Panc1 (cell line): ENCODE results near the gene PRKAG2. TPM values are rescaled to one million over a fixed set of nuclear protein-coding genes. Genes with fewer than 3 reads are reported as not detected.
A peak's percentile ranks its signal among the peaks of the same experiment; 100 is the strongest.

Experiments used
- ATAC-seq: fragments of 200-7000 bp; cut with Tn5 transposase; 2 replicates; pipeline ENCODE4 v1.9.1; 2020; ENCODE audit warnings: mild to moderate bottlenecking, moderate library complexity
- BruUV-seq: library from RNA; stranded (reverse); fragments of 400-500 nt; replicated peaks from 2 replicates; lab custom pipeline; 2021; lab: Mats Ljungman, UMichigan
- CTCF ChIA-PET: fragments of 300-600 bp; sonication (Branson Sonifier 250); formaldehyde crosslinking; loops from one replicate; lab custom pipeline; 2022; ENCODE audit warnings: antibody characterized with exemption; lab: Charles Lee
- POLR2A ChIA-PET: fragments of 300-600 bp; sonication (Branson Sonifier 250); formaldehyde crosslinking; loops from one replicate; lab custom pipeline; 2022; ENCODE audit warnings: antibody characterized with exemption; lab: Charles Lee
- DNase-seq: peaks from one replicate; pipeline ENCODE4 v3.0.0-alpha.2; 2010; ENCODE audit warnings: low read depth, low spot score
- H3K27ac ChIP-seq: 2 replicates; pipeline ENCODE4 v1.5.1; 2011; ENCODE audit warnings: mild to moderate bottlenecking, low read length, inconsistent platforms
- H3K27me3 ChIP-seq: fragments of 200-500 bp; sonication (Bioruptor generic); 2 replicates; pipeline ENCODE4 v1.6.0; 2014; ENCODE audit warnings: low read length, inconsistent platforms; ENCODE audit not compliant: control insufficient read depth, insufficient read depth
- H3K36me3 ChIP-seq: fragments of 200-500 bp; sonication (Bioruptor generic); 2 replicates; pipeline ENCODE4 v1.5.1; 2014; ENCODE audit warnings: inconsistent platforms, mild to moderate bottlenecking, low read length, moderate library complexity; ENCODE audit not compliant: control insufficient read depth, insufficient read depth
- H3K4me1 ChIP-seq: 2 replicates; pipeline ENCODE4 v1.5.1; 2011; ENCODE audit warnings: inconsistent platforms, mild to moderate bottlenecking, low read length, moderate library complexity; ENCODE audit not compliant: control insufficient read depth, insufficient read depth
- H3K4me3 ChIP-seq, 2 experiments: 2 replicates each; pipeline ENCODE4 v1.5.1; 2011 to 2012; ENCODE audit warnings: low read depth in 2 of 2, low read length in 2 of 2, mild to moderate bottlenecking in 2 of 2, inconsistent platforms in 1 of 2, moderate library complexity in 1 of 2
- H3K9me3 ChIP-seq: fragments of 200-500 bp; sonication (Bioruptor generic); 2 replicates; pipeline ENCODE4 v1.5.1; 2014; ENCODE audit warnings: low read depth, mild to moderate bottlenecking, inconsistent platforms, low read length, moderate library complexity; ENCODE audit not compliant: control insufficient read depth, insufficient read depth
- POLR2AphosphoS5 ChIP-seq: IDR thresholded peaks from 2 replicates; pipeline ENCODE4 v1.6.1; 2012; ENCODE audit warnings: mild to moderate bottlenecking, low read depth, low read length, moderate library complexity
- REST ChIP-seq, 2 experiments: IDR thresholded peaks; 2 replicates each; pipeline ENCODE4 v1.6.1; 2011 to 2012; ENCODE audit warnings: low read depth in 2 of 2, control low read depth in 1 of 2, low read length in 1 of 2, mild to moderate bottlenecking in 1 of 2, moderate library complexity in 1 of 2; ENCODE audit not compliant: insufficient read depth in 1 of 2
- SIN3A ChIP-seq: IDR thresholded peaks from 2 replicates; pipeline ENCODE4 v1.6.1; 2012; ENCODE audit warnings: low read depth, mild to moderate bottlenecking, low read length, moderate library complexity, borderline replicate concordance; ENCODE audit not compliant: insufficient read depth
- TCF7L2 ChIP-seq: IDR thresholded peaks from 2 replicates; pipeline ENCODE4 v1.6.1; 2011; ENCODE audit warnings: mild to moderate bottlenecking, low read depth, low read length, inconsistent platforms
- in situ Hi-C: cut with HindIII; loops from 2 replicates; pipeline ENCODE4 v1.10.0; 2016; ENCODE audit warnings: low sequenced_read_pairs, low pct_unique_long_range_greater_than_20kb
- intact Hi-C: fragments of 100-400 bp; cut with micrococcal nuclease; formaldehyde crosslinking; loops from one replicate; pipeline ENCODE4 v1.10.0; 2022; ENCODE audit not compliant: unreplicated experiment
- total RNA-seq: library from RNA; stranded (reverse); gene quantifications from one replicate; pipeline ENCODE4 v1.2.1, GENCODE V29; 2021; ENCODE audit not compliant: unreplicated experiment
- TF ChIP-seq, protein P1 (sequence below): fragments of 450-650 bp; IDR thresholded peaks from 2 replicates; pipeline ENCODE4 v1.5.1; 2017; ENCODE audit warnings: mild to moderate bottlenecking

Gene PRKAG2
- total RNA-seq, 1 experiment from 2014 or later, result 71.6 TPM

DNA sequence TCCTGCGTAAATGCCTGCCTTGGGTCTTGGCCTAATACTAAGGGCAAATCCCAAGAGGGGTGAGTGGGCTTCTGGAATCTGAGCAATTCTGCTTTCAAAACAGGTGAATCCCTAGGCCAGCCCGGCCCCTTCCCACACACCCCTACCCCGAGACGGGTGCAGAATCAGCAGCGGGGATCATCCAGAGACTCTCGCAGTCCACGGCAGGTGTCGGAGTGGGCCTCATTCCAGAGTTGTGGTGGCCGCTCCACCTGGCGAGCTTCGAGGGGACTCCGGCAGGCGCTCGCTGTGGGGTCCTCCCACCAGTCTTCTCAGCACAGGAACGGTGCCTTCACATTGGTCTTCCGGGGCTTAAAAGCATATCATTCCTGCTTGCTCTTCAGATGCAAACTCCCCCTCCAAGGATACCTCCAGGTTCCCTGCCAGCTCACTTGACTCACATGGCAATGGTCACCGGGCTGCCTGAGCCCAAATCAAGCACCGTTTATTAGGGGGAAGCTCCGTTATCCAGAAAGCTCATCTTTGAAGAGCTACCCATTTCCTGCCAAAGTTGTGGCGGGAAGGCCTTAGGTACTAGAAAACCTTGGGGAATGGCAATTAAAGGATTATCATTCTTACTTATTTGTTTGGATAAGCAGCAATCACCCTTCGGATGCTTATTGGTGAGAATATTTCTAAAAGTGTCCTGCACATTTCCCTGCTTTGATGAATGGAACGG lies 67.6 kb downstream of the PRKAG2 start:
- H3K9me3 ChIP-seq, result no peaks in the 10 kb centered on the region
- H3K36me3 ChIP-seq, result no peaks in the 10 kb centered on the region
- TF ChIP-seq TCF7L2 (no peak), POLR2AphosphoS5 (no peak), REST (IDR thresholded peaks at IDR 0.05; ENCODE audit: insufficient read depth in 1 of 2, low read depth in 2 of 2, low read length in 1 of 2) (no peak), SIN3A (no peak)
- TF ChIP-seq, protein P1, sequence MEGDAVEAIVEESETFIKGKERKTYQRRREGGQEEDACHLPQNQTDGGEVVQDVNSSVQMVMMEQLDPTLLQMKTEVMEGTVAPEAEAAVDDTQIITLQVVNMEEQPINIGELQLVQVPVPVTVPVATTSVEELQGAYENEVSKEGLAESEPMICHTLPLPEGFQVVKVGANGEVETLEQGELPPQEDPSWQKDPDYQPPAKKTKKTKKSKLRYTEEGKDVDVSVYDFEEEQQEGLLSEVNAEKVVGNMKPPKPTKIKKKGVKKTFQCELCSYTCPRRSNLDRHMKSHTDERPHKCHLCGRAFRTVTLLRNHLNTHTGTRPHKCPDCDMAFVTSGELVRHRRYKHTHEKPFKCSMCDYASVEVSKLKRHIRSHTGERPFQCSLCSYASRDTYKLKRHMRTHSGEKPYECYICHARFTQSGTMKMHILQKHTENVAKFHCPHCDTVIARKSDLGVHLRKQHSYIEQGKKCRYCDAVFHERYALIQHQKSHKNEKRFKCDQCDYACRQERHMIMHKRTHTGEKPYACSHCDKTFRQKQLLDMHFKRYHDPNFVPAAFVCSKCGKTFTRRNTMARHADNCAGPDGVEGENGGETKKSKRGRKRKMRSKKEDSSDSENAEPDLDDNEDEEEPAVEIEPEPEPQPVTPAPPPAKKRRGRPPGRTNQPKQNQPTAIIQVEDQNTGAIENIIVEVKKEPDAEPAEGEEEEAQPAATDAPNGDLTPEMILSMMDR, result no peak
- H3K27me3 ChIP-seq, result no peaks in the 10 kb centered on the region
- BruUV-seq, result no TSS peak
- ATAC-seq (no peak), DNase-seq (no peak)
- no peak overlapping the region for H3K27ac ChIP-seq
- intact Hi-C loops (no loop called here), in situ Hi-C loops (no loop called here)
- no peak overlapping the region for H3K4me3 ChIP-seq
- POLR2A ChIA-PET, result no interaction called here
- CTCF ChIA-PET, result no interaction called here
- no peaks in the 10 kb centered on the region for H3K4me1 ChIP-seq

- ATAC-seq, result peak; percentile 62; the same call in 1 of the 2 replicates
- intact Hi-C loops, result no loop called here
- POLR2A ChIA-PET, result no interaction called here
Observed at GRCh38 chr7:151808400-151809145, 68.3 kb downstream of the PRKAG2 start.

More at GRCh38 chr7:151808400-151809145, 68.3 kb downstream of the PRKAG2 start:
- Histone ChIP-seq H3K36me3 (no peaks in the 10 kb centered on the region), H3K9me3 (no peaks in the 10 kb centered on the region), H3K27me3 (no peaks in the 10 kb centered on the region), H3K27ac (no peak overlapping the region), H3K4me3 (no peak overlapping the region), H3K4me1 (no peaks in the 10 kb centered on the region)
- TF ChIP-seq POLR2AphosphoS5, result no peak
- no peak for TF ChIP-seq SIN3A
- no peak for TF ChIP-seq REST (IDR thresholded peaks at IDR 0.05; ENCODE audit: insufficient read depth in 1 of 2, low read depth in 2 of 2, low read length in 1 of 2)
- TF ChIP-seq TCF7L2, result no peak
- TF ChIP-seq, protein P1, result no peak
- no TSS peak for BruUV-seq
- DNase-seq, result peak; percentile 59
- in situ Hi-C loops, result no loop called here
- CTCF ChIA-PET, result no interaction called here
